CD4-positive, alpha-beta memory T cell (primary cell): Measurements from ENCODE around the gene ANKRD13B. TPM values are rescaled to one million over a fixed set of nuclear protein-coding genes. Genes with fewer than 3 reads are reported as not detected.

Experiments
- CTCF ChIA-PET: fragments of 350-600 bp; sonication (Branson Sonifier 250); formaldehyde crosslinking; loops from one replicate; lab custom pipeline; 2021; ENCODE audit warnings: inconsistent platforms; ENCODE audit not compliant: partially characterized antibody; lab: Charles Lee
- POLR2A ChIA-PET: fragments of 350-600 bp; sonication (Branson Sonifier 250); formaldehyde crosslinking; loops from one replicate; lab custom pipeline; 2021; ENCODE audit not compliant: partially characterized antibody; lab: Charles Lee
- DNase-seq, 5 donors: peaks; one replicate each; pipeline versions ENCODE4 v3.0.0 to v3.0.0-alpha.2; 2020 to 2022; ENCODE audit warnings: mixed read lengths in 1 of 5
- H3K27ac ChIP-seq: one replicate; pipeline ENCODE4 v1.7.0; 2013; ENCODE audit warnings: low read depth, low read length
- H3K27me3 ChIP-seq: 2 replicates; pipeline ENCODE4 v1.7.0; 2013; ENCODE audit warnings: mild to moderate bottlenecking, low read length, moderate library complexity; ENCODE audit not compliant: insufficient read depth
- H3K36me3 ChIP-seq: 2 replicates; pipeline ENCODE4 v1.7.0; 2013; ENCODE audit warnings: mild to moderate bottlenecking, low read length, moderate library complexity; ENCODE audit not compliant: insufficient read depth
- H3K4me1 ChIP-seq: 2 replicates; pipeline ENCODE4 v1.7.0; 2013; ENCODE audit warnings: mild to moderate bottlenecking, low read length, moderate library complexity; ENCODE audit not compliant: insufficient read depth
- H3K4me3 ChIP-seq, 2 donors: one replicate each; pipeline ENCODE4 v1.7.0; 2013; ENCODE audit warnings: low read length in 2 of 2, mild to moderate bottlenecking in 1 of 2
- H3K9me3 ChIP-seq, 2 donors: one replicate each; pipeline ENCODE4 v1.7.0; 2013; ENCODE audit warnings: low read length in 2 of 2, control low read depth in 1 of 2; ENCODE audit not compliant: control insufficient read depth in 1 of 2
- H3K27ac Mint-ChIP-seq, 7 donors: one replicate each; pipeline ENCODE4 v1.8.0; 2020 to 2021; ENCODE audit warnings: mixed read lengths in 7 of 7, mild to moderate bottlenecking in 6 of 7, inconsistent platforms in 3 of 7, moderate library complexity in 3 of 7
- H3K27me3 Mint-ChIP-seq, 2 donors: one replicate each; pipeline ENCODE4 v1.8.0; 2020 to 2021; ENCODE audit warnings: mixed read lengths in 2 of 2
- H3K36me3 Mint-ChIP-seq, 2 donors: one replicate each; pipeline ENCODE4 v1.8.0; 2020 to 2021; ENCODE audit warnings: mixed read lengths in 2 of 2, inconsistent platforms in 1 of 2, mild to moderate bottlenecking in 1 of 2
- H3K4me1 Mint-ChIP-seq, 4 donors: one replicate each; pipeline ENCODE4 v1.8.0; 2020 to 2021; ENCODE audit warnings: mixed read lengths in 4 of 4, mild to moderate bottlenecking in 1 of 4
- H3K4me3 Mint-ChIP-seq, 8 donors: one replicate each; pipeline ENCODE4 v1.8.0; 2020 to 2021; ENCODE audit warnings: mixed read lengths in 8 of 8, mild to moderate bottlenecking in 7 of 8, moderate library complexity in 6 of 8, inconsistent platforms in 3 of 8
- H3K9me3 Mint-ChIP-seq, 8 donors: one replicate each; pipeline ENCODE4 v1.8.0; 2020 to 2021; ENCODE audit warnings: mixed read lengths in 8 of 8, mild to moderate bottlenecking in 5 of 8, inconsistent platforms in 3 of 8, moderate library complexity in 1 of 8
- intact Hi-C: fragments of 100-400 bp; cut with micrococcal nuclease; formaldehyde crosslinking; loops from one replicate; pipeline ENCODE4 v1.15.1; 2023
- polyA plus RNA-seq, 2 donors: library from polyadenylated mRNA; unstranded; fragments of 300-500 nt; fragmentation: Illumina TruSeq; gene quantifications; one replicate each; pipeline ENCODE4 v1.2.3, GENCODE V29; 2021
- total RNA-seq, 2 experiments: library from RNA; stranded (reverse); gene quantifications; one replicate each; pipeline ENCODE4 v1.2.3, GENCODE V29; 2021

The ANKRD13B gene
- total and polyA plus RNA-seq, 4 experiments from 2014 or later, result 1.3 to 2.3 TPM; not detected in 2

GRCh38 chr17:29562615-29563014, 30.3 kb upstream of the ANKRD13B start:
- ChIA-PET POLR2A (interaction anchor here (1.0 to 1.8 kb wide), 3 partner anchors 9 to 52 kb away, joined by 3 to 8 read pairs (median 4); no protein-coding TSS in a partner anchor), CTCF (interaction anchor here (2.0 to 28.5 kb wide), 3 partner anchors 10 to 54 kb away, joined by 7 to 523 read pairs (median 10); partner anchors contain the start of gene CORO6)
- peak overlapping the region in 4 of 7 donors; percentile 30 to 70 (median 55) for H3K27ac Mint-ChIP-seq
- Histone ChIP-seq H3K9me3 (no peaks in the 10 kb centered on the region), H3K27me3 (no peaks in the 10 kb centered on the region), H3K27ac (no peak overlapping the region), H3K4me3 (no peak overlapping the region), H3K4me1 (peaks cover 36% of the 10 kb centered on the region), H3K36me3 (peaks cover 9% of the 10 kb centered on the region)
- H3K9me3 Mint-ChIP-seq, result no peaks in the 10 kb centered on the region
- H3K4me3 Mint-ChIP-seq, result peak overlapping the region in 2 of 8 donors; percentile 4 to 13
- intact Hi-C loops, result no loop called here
- H3K4me1 Mint-ChIP-seq, result peaks cover 21 to 55% (median 40%) of the 10 kb centered on the region in 4 donors
- DNase-seq, result no peak
- H3K36me3 Mint-ChIP-seq, result peaks cover 6 to 16% of the 10 kb centered on the region in 2 donors
- H3K27me3 Mint-ChIP-seq, result no peaks in the 10 kb centered on the region

DNA sequence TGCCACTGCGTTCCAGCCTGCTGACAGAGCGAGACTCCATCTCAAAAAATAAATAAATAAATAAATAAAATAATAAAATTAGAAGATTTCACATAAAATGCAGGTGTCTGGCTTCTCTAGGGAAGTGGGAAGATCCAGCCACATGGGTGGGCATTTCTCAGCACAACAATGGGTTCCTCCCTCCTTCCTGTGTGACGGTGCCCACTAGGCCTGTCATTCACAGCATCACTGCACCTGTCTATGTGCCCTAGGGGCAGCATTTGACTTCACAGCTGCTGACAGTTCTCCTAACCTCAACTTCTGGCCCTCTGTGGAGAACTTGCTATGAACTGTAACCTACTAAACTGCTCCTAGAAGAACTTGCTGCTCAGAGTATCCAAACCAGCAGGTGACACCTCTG, 29.1 kb upstream of the ANKRD13B start:
- Histone ChIP-seq H3K36me3 (peaks cover 9% of the 10 kb centered on the region), H3K4me1 (peaks cover 33% of the 10 kb centered on the region), H3K4me3 (no peak overlapping the region), H3K27me3 (no peaks in the 10 kb centered on the region), H3K9me3 (no peaks in the 10 kb centered on the region), H3K27ac (no peak overlapping the region)
- ChIA-PET POLR2A (interaction anchor here (0.7 to 10.2 kb wide), 5 partner anchors 8 to 614 kb away, joined by 3 to 115 read pairs (median 4); partner anchors contain the start of gene GIT1), CTCF (interaction anchor here (1.5 to 28.5 kb wide), 5 partner anchors 9 to 53 kb away, joined by 3 to 523 read pairs (median 7); partner anchors contain the start of gene CORO6)
- intact Hi-C loops, result no loop called here
- Mint-ChIP-seq H3K27me3 (no peaks in the 10 kb centered on the region), H3K27ac (peak overlapping the region; percentile 36 to 89 (median 73)), H3K36me3 (peaks cover 6 to 19% of the 10 kb centered on the region in 2 donors), H3K9me3 (no peaks in the 10 kb centered on the region), H3K4me3 (peak overlapping the region in 7 of 8 donors; percentile 5 to 62 (median 43)), H3K4me1 (peaks cover 19 to 55% (median 40%) of the 10 kb centered on the region in 4 donors)
- DNase-seq, result no peak

- POLR2A ChIA-PET, result interaction anchor here (0.6 to 10.2 kb wide), 19 partner anchors 9 to 1258 kb away, joined by 3 to 119 read pairs (median 5); partner anchors contain the start of genes ANKRD13B, CRLF3, GIT1 and NUFIP2
- H3K9me3 ChIP-seq, result no peaks in the 10 kb centered on the region
- H3K27me3 Mint-ChIP-seq, result no peaks in the 10 kb centered on the region
- H3K27me3 ChIP-seq, result no peaks in the 10 kb centered on the region
- peaks cover 28 to 64% (median 44%) of the 10 kb centered on the region in 4 donors for H3K4me1 Mint-ChIP-seq
- CTCF ChIA-PET, result interaction anchor here (1.0 to 28.5 kb wide), 5 partner anchors 11 to 196 kb away, joined by 3 to 523 read pairs (median 7); partner anchors contain the start of gene CORO6
- peak overlapping the region; percentile 53 for H3K27ac ChIP-seq
- H3K4me1 ChIP-seq, result peaks cover 42% of the 10 kb centered on the region
- peak overlapping the region; percentile 32 to 80 for H3K4me3 ChIP-seq
- H3K27ac Mint-ChIP-seq, result peak overlapping the region; percentile 86 to 95 (median 93)
- peak; percentile 58 to 65 (median 62) for DNase-seq
- H3K4me3 Mint-ChIP-seq, result peak overlapping the region; percentile 91 to 95 (median 92)
- peaks cover 9% of the 10 kb centered on the region for H3K36me3 ChIP-seq
- peaks cover 6 to 19% of the 10 kb centered on the region in 2 donors for H3K36me3 Mint-ChIP-seq
- H3K9me3 Mint-ChIP-seq, result no peaks in the 10 kb centered on the region
- intact Hi-C loops, result loop anchor here (5.0 kb wide), 2 partner anchors 196 to 274 kb away; partner anchors contain the start of gene NUFIP2
Measured at GRCh38 chr17:29565643-29566472, 27.1 kb upstream of the ANKRD13B start.

GRCh38 chr17:29566473-29567303, 26.2 kb upstream of the ANKRD13B start, which contains the start of gene ABHD15:
Gene ABHD15 (minus strand): TSS chr17:29567037. CDS start chr17:29566966, 71 bp downstream.
- peak within 1 kb of the TSS; percentile 92 to 98 (median 96) for H3K4me3 Mint-ChIP-seq
- ChIA-PET CTCF (interaction anchor here (1.0 to 28.5 kb wide), 5 partner anchors 11 to 197 kb away, joined by 4 to 523 read pairs (median 13); partner anchors contain the start of genes ANKRD13B and CORO6), POLR2A (interaction anchor here (0.6 to 10.2 kb wide), 25 partner anchors 10 to 1257 kb away, joined by 3 to 119 read pairs (median 5); partner anchors contain the start of genes ANKRD13B, CRLF3, GIT1 and NUFIP2)
- Histone ChIP-seq H3K27me3 (no peaks in the 10 kb centered on the region), H3K4me1 (peaks cover 35% of the 10 kb centered on the region), H3K27ac (peak within 1 kb of the TSS; percentile 61), H3K4me3 (peak within 1 kb of the TSS; percentile 58 to 83), H3K36me3 (peaks cover 5% of the 10 kb centered on the region), H3K9me3 (no peaks in the 10 kb centered on the region)
- peak within 1 kb of the TSS; percentile 87 to 98 (median 93) for H3K27ac Mint-ChIP-seq
- peak; percentile 58 to 74 (median 61) for DNase-seq
- no peaks in the 10 kb centered on the region for H3K9me3 Mint-ChIP-seq
- intact Hi-C loops, result loop anchor here (5.0 kb wide), 2 partner anchors 196 to 274 kb away; partner anchors contain the start of gene NUFIP2
- peaks cover 6 to 18% of the 10 kb centered on the region in 2 donors for H3K36me3 Mint-ChIP-seq
- H3K27me3 Mint-ChIP-seq, result no peaks in the 10 kb centered on the region
- peaks cover 30 to 69% (median 46%) of the 10 kb centered on the region in 4 donors for H3K4me1 Mint-ChIP-seq

GRCh38 chr17:29567304-29567553, 25.7 kb upstream of the ANKRD13B start:
- intact Hi-C loops, result loop anchor here (5.0 kb wide), 2 partner anchors 195 to 275 kb away; partner anchors contain the start of gene NUFIP2
- H3K9me3 ChIP-seq, result no peaks in the 10 kb centered on the region
- H3K27me3 ChIP-seq, result no peaks in the 10 kb centered on the region
- no peaks in the 10 kb centered on the region for H3K36me3 ChIP-seq
- Mint-ChIP-seq H3K9me3 (no peaks in the 10 kb centered on the region), H3K36me3 (peaks cover under 1 to 13% of the 10 kb centered on the region in 2 donors), H3K4me1 (peaks cover 25 to 65% (median 41%) of the 10 kb centered on the region in 4 donors), H3K4me3 (peak overlapping the region; percentile 80 to 98 (median 96)), H3K27ac (peak overlapping the region in 5 of 7 donors; percentile 29 to 98 (median 68)), H3K27me3 (no peaks in the 10 kb centered on the region)
- ChIA-PET POLR2A (interaction anchor here (0.7 to 10.2 kb wide), 19 partner anchors 10 to 1257 kb away, joined by 3 to 119 read pairs (median 9); partner anchors contain the start of genes ANKRD13B, CRLF3, GIT1 and SSH2), CTCF (interaction anchor here (2.5 to 28.5 kb wide), 4 partner anchors 13 to 197 kb away, joined by 13 to 523 read pairs (median 35); partner anchors contain the start of genes ANKRD13B and CORO6)
- peak overlapping the region; percentile 58 to 83 for H3K4me3 ChIP-seq
- peaks cover 31% of the 10 kb centered on the region for H3K4me1 ChIP-seq
- peak overlapping the region; percentile 61 for H3K27ac ChIP-seq
- DNase-seq, result no peak
